ENCODE data around the gene NFIC. TPM values are rescaled to one million over a fixed set of nuclear protein-coding genes. Genes with fewer than 3 reads are reported as not detected.

Gene NFIC
- total RNA-seq, 1 experiment from 2014 or later, result 8.0 TPM

DNA sequence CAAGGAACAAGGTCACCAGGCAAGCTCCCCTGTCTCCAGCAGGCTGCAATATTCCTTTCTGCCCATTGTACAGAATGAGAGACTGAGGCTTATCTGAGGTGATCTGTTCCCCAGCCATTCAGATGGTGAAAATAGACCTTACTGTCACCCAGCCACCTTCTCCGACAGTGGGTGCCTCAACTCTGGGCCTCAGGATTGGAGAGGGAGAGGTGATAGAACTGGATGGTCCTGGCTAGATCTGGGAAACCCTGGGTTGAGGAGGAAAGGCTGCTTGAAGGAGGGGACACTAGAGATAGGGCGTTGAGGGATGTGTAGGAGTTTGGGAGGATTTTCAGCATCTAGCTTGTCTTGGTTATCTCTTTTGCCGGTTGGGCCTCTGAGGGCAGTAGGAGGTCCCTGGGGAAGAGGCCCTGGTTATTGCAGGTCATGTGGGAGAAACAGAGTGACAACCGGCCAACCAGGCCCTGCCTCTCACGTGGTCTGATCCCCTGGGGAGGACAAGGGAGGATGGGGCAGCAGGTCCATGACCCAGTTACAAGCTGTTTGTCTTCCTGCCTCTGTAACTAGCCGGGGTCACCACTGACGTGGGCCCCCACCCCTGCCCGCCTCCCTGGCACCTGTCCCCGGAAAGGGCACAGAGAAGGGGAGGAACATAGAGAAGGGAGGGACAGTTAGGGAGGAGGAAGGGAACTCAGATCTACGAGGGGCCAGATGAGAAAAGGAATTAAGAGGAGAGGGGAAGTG is 8.2 kb downstream of the NFIC start:
- Histone ChIP-seq H3K56ac (ENCODE audit: insufficient read length, low read depth, low read length) (no peak overlapping the region), H2BK12ac (ENCODE audit: insufficient read length, low read depth, low read length) (no peak overlapping the region), H3K23ac (ENCODE audit: insufficient read length, low read depth, low read length) (no peak overlapping the region), H2BK120ac (ENCODE audit: low read depth, low read length, poor library complexity, severe bottlenecking) (no peak overlapping the region), H3K4me2 (ENCODE audit: insufficient read depth, insufficient read length, low read length) (no peak overlapping the region), H2AK5ac (ENCODE audit: insufficient read length, low read length) (no peak overlapping the region), H3K4ac (ENCODE audit: low read depth, low read length) (no peak overlapping the region), H3K9me3 (ENCODE audit: control insufficient read depth, low read depth, low read length) (no peaks in the 10 kb centered on the region), H3K18ac (ENCODE audit: insufficient read length, low read depth, low read length) (no peak overlapping the region), H4K5ac (ENCODE audit: insufficient read length, low read depth, low read length) (no peak overlapping the region), H2AFZ (ENCODE audit: low read length) (no peak overlapping the region), H4K8ac (replicated peaks; ENCODE audit: insufficient read length, low read depth, low read length) (no peak overlapping the region), H3K23me2 (ENCODE audit: insufficient read length, low read depth, low read length, poor library complexity, severe bottlenecking) (peaks cover 3% of the 10 kb centered on the region), H2BK5ac (ENCODE audit: insufficient read length, low read length) (no peak overlapping the region), H4K91ac (ENCODE audit: insufficient read length, low read depth, low read length) (no peak overlapping the region), H3K14ac (ENCODE audit: insufficient read depth, low read length) (no peak overlapping the region), H3K27ac (ENCODE audit: insufficient read length, low read depth, low read length) (no peak overlapping the region), H3K27me3 (ENCODE audit: insufficient read depth, low read length) (peaks cover 27% of the 10 kb centered on the region), H3T11ph (ENCODE audit: low read length) (no peak overlapping the region), H3K9ac (ENCODE audit: extremely low read depth, insufficient read length, low read length) (no peak overlapping the region), H4K20me1 (ENCODE audit: control insufficient read depth, insufficient read depth, insufficient read length) (no peaks in the 10 kb centered on the region), H3K4me1 (ENCODE audit: insufficient read depth, low read length) (no peaks in the 10 kb centered on the region), H2BK15ac (ENCODE audit: low read depth, low read length) (no peak overlapping the region), H3K79me2 (ENCODE audit: insufficient read depth, low read length) (no peaks in the 10 kb centered on the region), H2BK20ac (ENCODE audit: low read depth, low read length, poor library complexity, severe bottlenecking) (no peak overlapping the region), H3K79me1 (ENCODE audit: insufficient read depth, low read depth, low read length, poor library complexity, severe bottlenecking) (no peaks in the 10 kb centered on the region)
- peaks cover 6 to 27% of the 10 kb centered on the region in 2 experiments for H3K4me1 Mint-ChIP-seq
- TF ChIP-seq, protein P1, sequence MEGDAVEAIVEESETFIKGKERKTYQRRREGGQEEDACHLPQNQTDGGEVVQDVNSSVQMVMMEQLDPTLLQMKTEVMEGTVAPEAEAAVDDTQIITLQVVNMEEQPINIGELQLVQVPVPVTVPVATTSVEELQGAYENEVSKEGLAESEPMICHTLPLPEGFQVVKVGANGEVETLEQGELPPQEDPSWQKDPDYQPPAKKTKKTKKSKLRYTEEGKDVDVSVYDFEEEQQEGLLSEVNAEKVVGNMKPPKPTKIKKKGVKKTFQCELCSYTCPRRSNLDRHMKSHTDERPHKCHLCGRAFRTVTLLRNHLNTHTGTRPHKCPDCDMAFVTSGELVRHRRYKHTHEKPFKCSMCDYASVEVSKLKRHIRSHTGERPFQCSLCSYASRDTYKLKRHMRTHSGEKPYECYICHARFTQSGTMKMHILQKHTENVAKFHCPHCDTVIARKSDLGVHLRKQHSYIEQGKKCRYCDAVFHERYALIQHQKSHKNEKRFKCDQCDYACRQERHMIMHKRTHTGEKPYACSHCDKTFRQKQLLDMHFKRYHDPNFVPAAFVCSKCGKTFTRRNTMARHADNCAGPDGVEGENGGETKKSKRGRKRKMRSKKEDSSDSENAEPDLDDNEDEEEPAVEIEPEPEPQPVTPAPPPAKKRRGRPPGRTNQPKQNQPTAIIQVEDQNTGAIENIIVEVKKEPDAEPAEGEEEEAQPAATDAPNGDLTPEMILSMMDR (conservative IDR thresholded peaks at IDR 0.05), result no peak
- WGBS (ENCODE audit: extremely low coverage, insufficient read length, low lambda C conversion rate), result no CpG with 5 or more reads among the region's 10 CpGs
- H3K27me3 Mint-ChIP-seq (ENCODE audit: low read depth), result peaks cover 71% of the 10 kb centered on the region
- H3K27ac Mint-ChIP-seq, result no peak overlapping the region
- no peaks in the 10 kb centered on the region for H3K36me3 Mint-ChIP-seq (ENCODE audit: insufficient read depth in 1 of 3, low read depth in 3 of 3)
- H3K4me3 Mint-ChIP-seq, result no peak overlapping the region
- no peaks in the 10 kb centered on the region; a peak in 2 of 5 replicates for H3K9me3 Mint-ChIP-seq
- no peak for DNase-seq
